ENCODE data around the gene PATL2. TPM values are rescaled to one million over a fixed set of nuclear protein-coding genes. Genes with fewer than 3 reads are reported as not detected.
A peak's percentile ranks its signal among the peaks of the same experiment; 100 is the strongest.

PATL2 gene
- total and polyA plus RNA-seq, 3 experiments from 2014 or later: 7.7 to 19.8 (median 9.1) TPM

DNA sequence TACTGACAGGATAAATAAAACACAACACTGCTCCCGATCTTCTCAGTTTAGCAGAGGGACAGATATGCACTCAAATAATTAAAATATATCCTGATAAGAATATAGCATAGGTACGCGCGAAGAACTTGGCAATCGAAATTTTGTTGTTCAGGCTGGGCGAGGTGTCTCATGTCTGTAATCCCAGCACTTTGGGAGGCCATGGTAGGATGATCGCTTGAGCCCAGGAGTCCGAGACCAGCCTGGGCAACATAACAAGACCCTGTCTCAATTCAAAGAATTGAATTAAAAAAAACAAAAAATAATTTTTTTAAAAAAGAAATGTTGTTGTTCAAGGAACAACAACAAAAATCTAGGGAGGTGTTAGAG is 7.8 kb upstream of the PATL2 start:
- Histone ChIP-seq H3K4me3 (ENCODE audit: low read length) (no peak overlapping the region), H3K9me3 (ENCODE audit: low read length) (no peaks in the 10 kb centered on the region), H3K27ac (ENCODE audit: low read depth, low read length) (peak overlapping the region; percentile 19), H3K27me3 (ENCODE audit: insufficient read depth, low read length, poor library complexity, severe bottlenecking) (no peaks in the 10 kb centered on the region), H3K4me1 (ENCODE audit: insufficient read depth, low read length) (peaks cover 87% of the 10 kb centered on the region), H3K36me3 (ENCODE audit: insufficient read depth, low read length) (peaks cover 46% of the 10 kb centered on the region)
- Mint-ChIP-seq H3K4me3 (peak overlapping the region; percentile 51 to 100 (median 73)), H3K9me3 (no peaks in the 10 kb centered on the region), H3K27ac (peak overlapping the region; percentile 79 to 100 (median 94)), H3K27me3 (no peaks in the 10 kb centered on the region), H3K36me3 (peaks cover 30 to 58% (median 31%) of the 10 kb centered on the region in 3 donors), H3K4me1 (peaks cover 79 to 90% (median 84%) of the 10 kb centered on the region in 3 donors)
- ChIA-PET POLR2A (interaction anchor here (2.4 to 15.9 kb wide), 3 partner anchors 14 to 50 kb away, joined by 12 to 728 read pairs (median 604); partner anchors contain the start of genes SPG11 and TRIM69), CTCF (interaction anchor here (1.1 to 19.5 kb wide), 5 partner anchors 8 to 54 kb away, joined by 3 to 478 read pairs (median 156); partner anchors contain the start of genes PATL2, SPG11 and TRIM69)
- no peak for DNase-seq

GRCh38 chr15:44718180-44718926 is 7.2 kb upstream of the PATL2 start:
- H3K27ac Mint-ChIP-seq: peak overlapping the region; percentile 52 to 100 (median 92)
- Histone ChIP-seq H3K36me3 (ENCODE audit: insufficient read depth, low read length) (peaks cover 51% of the 10 kb centered on the region), H3K9me3 (ENCODE audit: low read length) (no peaks in the 10 kb centered on the region), H3K27me3 (ENCODE audit: insufficient read depth, low read length, poor library complexity, severe bottlenecking) (no peaks in the 10 kb centered on the region), H3K27ac (ENCODE audit: low read depth, low read length) (peak overlapping the region; percentile 19), H3K4me1 (ENCODE audit: insufficient read depth, low read length) (peaks cover 82% of the 10 kb centered on the region), H3K4me3 (ENCODE audit: low read length) (no peak overlapping the region)
- peaks cover 34 to 63% (median 34%) of the 10 kb centered on the region in 3 donors for H3K36me3 Mint-ChIP-seq
- DNase-seq: no peak
- no peaks in the 10 kb centered on the region for H3K9me3 Mint-ChIP-seq
- H3K27me3 Mint-ChIP-seq: peaks cover 0 to 2% of the 10 kb centered on the region in 2 donors
- peak overlapping the region; percentile 18 to 100 (median 59) for H3K4me3 Mint-ChIP-seq
- H3K4me1 Mint-ChIP-seq: peaks cover 74 to 84% (median 80%) of the 10 kb centered on the region in 3 donors
- CTCF ChIA-PET: interaction anchor here (1.1 to 19.5 kb wide), 4 partner anchors 8 to 53 kb away, joined by 3 to 478 read pairs (median 199); partner anchors contain the start of genes PATL2, SPG11 and TRIM69
- POLR2A ChIA-PET: interaction anchor here (2.4 to 15.9 kb wide), 3 partner anchors 14 to 50 kb away, joined by 12 to 728 read pairs (median 604); partner anchors contain the start of genes SPG11 and TRIM69

DNA sequence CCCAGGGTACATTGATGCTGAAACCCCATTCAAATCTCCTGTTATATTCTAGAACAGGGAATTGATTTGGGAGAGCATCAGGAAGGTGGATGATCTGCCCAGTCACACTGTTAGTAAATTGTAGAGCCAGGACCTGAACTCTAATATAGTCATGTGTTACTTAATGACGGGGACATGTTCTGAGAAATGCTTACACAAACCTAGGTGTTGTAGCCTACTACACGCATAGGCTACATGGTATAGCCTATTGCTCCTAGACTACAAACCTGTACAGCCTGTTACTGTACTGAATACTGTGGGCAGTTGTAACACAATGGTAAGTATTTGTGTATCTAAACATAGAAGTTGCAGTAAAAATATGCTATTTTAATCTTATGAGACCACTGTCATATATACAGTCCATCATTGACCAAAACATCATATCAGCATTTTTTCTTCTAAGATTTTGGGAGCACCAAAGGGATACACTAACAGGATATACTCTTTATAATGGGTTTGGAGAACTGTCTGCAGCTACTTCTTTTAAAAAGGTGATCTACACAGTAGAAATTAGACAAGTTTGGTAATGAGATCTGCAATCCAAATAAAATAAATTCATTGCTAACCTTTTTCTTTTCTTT is 6.0 kb upstream of the PATL2 start:
- H3K9me3 Mint-ChIP-seq: peaks cover 0 to 7% (median 0%) of the 10 kb centered on the region in 5 donors
- H3K4me1 Mint-ChIP-seq: peaks cover 70 to 76% (median 76%) of the 10 kb centered on the region in 3 donors
- Histone ChIP-seq H3K27me3 (ENCODE audit: insufficient read depth, low read length, poor library complexity, severe bottlenecking) (no peaks in the 10 kb centered on the region), H3K36me3 (ENCODE audit: insufficient read depth, low read length) (peaks cover 62% of the 10 kb centered on the region), H3K4me1 (ENCODE audit: insufficient read depth, low read length) (peaks cover 72% of the 10 kb centered on the region), H3K9me3 (ENCODE audit: low read length) (no peaks in the 10 kb centered on the region), H3K4me3 (ENCODE audit: low read length) (no peak overlapping the region), H3K27ac (ENCODE audit: low read depth, low read length) (no peak overlapping the region)
- ChIA-PET CTCF (interaction anchor here (11.3 to 19.5 kb wide), 3 partner anchors 13 to 52 kb away, joined by 156 to 478 read pairs (median 242); partner anchors contain the start of genes SPG11 and TRIM69), POLR2A (interaction anchor here (0.7 to 15.9 kb wide), 3 partner anchors 16 to 60 kb away, joined by 3 to 728 read pairs (median 604); partner anchors contain the start of genes SPG11 and TRIM69)
- H3K27me3 Mint-ChIP-seq: peaks cover 0 to 11% of the 10 kb centered on the region in 2 donors
- H3K36me3 Mint-ChIP-seq: peaks cover 44 to 74% (median 45%) of the 10 kb centered on the region in 3 donors
- DNase-seq: no peak
- peak overlapping the region in 7 of 8 donors; percentile 19 to 100 (median 90) for H3K27ac Mint-ChIP-seq
- H3K4me3 Mint-ChIP-seq: peak overlapping the region; percentile 96 to 100 (median 100)

GRCh38 chr15:44715797-44716334 is 4.7 kb upstream of the PATL2 start:
- ChIA-PET POLR2A (interaction anchor here (6.4 to 15.9 kb wide), 3 partner anchors 7 to 47 kb away, joined by 83 to 728 read pairs (median 604); partner anchors contain the start of genes SPG11 and TRIM69), CTCF (interaction anchor here (11.3 to 19.5 kb wide), 3 partner anchors 14 to 51 kb away, joined by 156 to 478 read pairs (median 242); partner anchors contain the start of genes SPG11 and TRIM69)
- H3K9me3 Mint-ChIP-seq: peaks cover 0 to 10% (median 0%) of the 10 kb centered on the region in 5 donors
- H3K27ac Mint-ChIP-seq: peak overlapping the region; percentile 59 to 100 (median 90)
- H3K36me3 Mint-ChIP-seq: peaks cover 47 to 85% (median 47%) of the 10 kb centered on the region in 3 donors
- Histone ChIP-seq H3K36me3 (ENCODE audit: insufficient read depth, low read length) (peaks cover 69% of the 10 kb centered on the region), H3K4me1 (ENCODE audit: insufficient read depth, low read length) (peaks cover 59% of the 10 kb centered on the region), H3K9me3 (ENCODE audit: low read length) (no peaks in the 10 kb centered on the region), H3K27ac (ENCODE audit: low read depth, low read length) (no peak overlapping the region), H3K4me3 (ENCODE audit: low read length) (peak overlapping the region; percentile 79), H3K27me3 (ENCODE audit: insufficient read depth, low read length, poor library complexity, severe bottlenecking) (no peaks in the 10 kb centered on the region)
- no peak for DNase-seq
- peaks cover 61 to 66% (median 64%) of the 10 kb centered on the region in 3 donors for H3K4me1 Mint-ChIP-seq
- H3K4me3 Mint-ChIP-seq: peak overlapping the region; percentile 96 to 100 (median 100)
- peaks cover 0 to 20% of the 10 kb centered on the region in 2 donors for H3K27me3 Mint-ChIP-seq

GRCh38 chr15:44715142-44715796 is 4.1 kb upstream of the PATL2 start:
- Histone ChIP-seq H3K9me3 (ENCODE audit: low read length) (no peaks in the 10 kb centered on the region), H3K36me3 (ENCODE audit: insufficient read depth, low read length) (peaks cover 69% of the 10 kb centered on the region), H3K4me3 (ENCODE audit: low read length) (peak overlapping the region; percentile 79), H3K27me3 (ENCODE audit: insufficient read depth, low read length, poor library complexity, severe bottlenecking) (no peaks in the 10 kb centered on the region), H3K27ac (ENCODE audit: low read depth, low read length) (peak overlapping the region; percentile 32), H3K4me1 (ENCODE audit: insufficient read depth, low read length) (peaks cover 56% of the 10 kb centered on the region)
- Mint-ChIP-seq H3K36me3 (peaks cover 47 to 89% (median 50%) of the 10 kb centered on the region in 3 donors), H3K9me3 (peaks cover 0 to 10% (median 0%) of the 10 kb centered on the region in 5 donors), H3K4me3 (peak overlapping the region; percentile 96 to 100 (median 100)), H3K27me3 (peaks cover 0 to 20% of the 10 kb centered on the region in 2 donors), H3K27ac (peak overlapping the region; percentile 66 to 100 (median 92)), H3K4me1 (peaks cover 59 to 64% (median 63%) of the 10 kb centered on the region in 3 donors)
- DNase-seq: no peak
- CTCF ChIA-PET: interaction anchor here (11.3 to 19.5 kb wide), 3 partner anchors 14 to 50 kb away, joined by 156 to 478 read pairs (median 242); partner anchors contain the start of genes SPG11 and TRIM69
- POLR2A ChIA-PET: interaction anchor here (0.6 to 15.9 kb wide), 5 partner anchors 7 to 47 kb away, joined by 3 to 728 read pairs (median 83); partner anchors contain the start of genes SPG11 and TRIM69

GRCh38 chr15:44713006-44713966 is 2.2 kb upstream of the PATL2 start:
- no peak for DNase-seq
- no peaks in the 10 kb centered on the region for H3K9me3 ChIP-seq (ENCODE audit: low read length)
- ChIA-PET POLR2A (interaction anchor here (0.6 to 15.9 kb wide), 13 partner anchors 9 to 286 kb away, joined by 3 to 728 read pairs (median 6); partner anchors contain the start of genes SPG11 and TRIM69), CTCF (interaction anchor here (0.7 to 19.5 kb wide), 11 partner anchors 9 to 129 kb away, joined by 3 to 478 read pairs (median 12); partner anchors contain the start of genes SPG11 and TRIM69)
- peak overlapping the region; percentile 100 for H3K27ac ChIP-seq (ENCODE audit: low read depth, low read length)
- peaks cover 0 to 10% (median 0%) of the 10 kb centered on the region in 5 donors for H3K9me3 Mint-ChIP-seq
- peaks cover 64% of the 10 kb centered on the region for H3K36me3 ChIP-seq (ENCODE audit: insufficient read depth, low read length)
- H3K4me1 ChIP-seq (ENCODE audit: insufficient read depth, low read length): peaks cover 56% of the 10 kb centered on the region
- H3K27me3 ChIP-seq (ENCODE audit: insufficient read depth, low read length, poor library complexity, severe bottlenecking): no peaks in the 10 kb centered on the region
- H3K4me3 Mint-ChIP-seq: peak overlapping the region; percentile 96 to 100 (median 100)
- H3K36me3 Mint-ChIP-seq: peaks cover 44 to 84% (median 55%) of the 10 kb centered on the region in 3 donors
- H3K27me3 Mint-ChIP-seq: peaks cover 0 to 20% of the 10 kb centered on the region in 2 donors
- peak overlapping the region; percentile 79 for H3K4me3 ChIP-seq (ENCODE audit: low read length)
- peaks cover 55 to 63% (median 63%) of the 10 kb centered on the region in 3 donors for H3K4me1 Mint-ChIP-seq
- peak overlapping the region; percentile 99 to 100 (median 100) for H3K27ac Mint-ChIP-seq

Measured in CD8-positive, alpha-beta memory T cell (primary cell).